CD14-positive monocyte (primary cell): Measurements from ENCODE around the gene CAMTA1. TPM values are rescaled to one million over a fixed set of nuclear protein-coding genes. Genes with fewer than 3 reads are reported as not detected.

Experiments
- DNase-seq, 3 donors: peaks; one replicate each; pipeline ENCODE4 v3.0.0-alpha.2; 2011 to 2022
- H2AFZ ChIP-seq: 2 replicates; pipeline ENCODE4 v1.6.0; 2012; ENCODE audit warnings: mild to moderate bottlenecking, low read depth, low read length, inconsistent platforms; ENCODE audit not compliant: insufficient read depth, poor library complexity, severe bottlenecking
- H3K27ac ChIP-seq, 2 donors: 1 replicate in 1 of 2; 2 replicates in 1 of 2; pipeline ENCODE4 v1.5.1; 2012 to 2013; ENCODE audit warnings: low read length in 2 of 2, control low read depth in 1 of 2, inconsistent platforms in 1 of 2, low read depth in 1 of 2, mild to moderate bottlenecking in 1 of 2
- H3K27me3 ChIP-seq, 2 donors: one replicate each; pipeline versions ENCODE4 v1.6.0 to v1.6.1; 2011 to 2013; ENCODE audit warnings: low read length in 2 of 2; ENCODE audit not compliant: control insufficient read depth in 2 of 2, insufficient read depth in 2 of 2
- H3K36me3 ChIP-seq, 2 donors: replicated peaks in 1 of 2; 1 replicate in 1 of 2; 2 replicates in 1 of 2; pipeline versions ENCODE4 v1.5.1 to v1.6.1; 2012 to 2013; ENCODE audit warnings: low read length in 2 of 2, control low read depth in 1 of 2, inconsistent platforms in 1 of 2, mild to moderate bottlenecking in 1 of 2; ENCODE audit not compliant: insufficient read depth in 2 of 2, control insufficient read depth in 1 of 2
- H3K4me1 ChIP-seq, 2 donors: 1 replicate in 1 of 2; 2 replicates in 1 of 2; pipeline versions ENCODE4 v1.5.1 to v1.6.1; 2012 to 2013; ENCODE audit warnings: low read length in 2 of 2, control low read depth in 1 of 2, inconsistent platforms in 1 of 2, mild to moderate bottlenecking in 1 of 2, moderate library complexity in 1 of 2; ENCODE audit not compliant: insufficient read depth in 2 of 2, control insufficient read depth in 1 of 2
- H3K4me2 ChIP-seq: replicated peaks from 2 replicates; pipeline ENCODE3; 2012; ENCODE audit warnings: low read length, moderate library complexity, mild to moderate bottlenecking; ENCODE audit not compliant: poor library complexity, severe bottlenecking; ENCODE audit errors: extremely low read depth
- H3K4me3 ChIP-seq, 3 experiments: fragments of 200-600 bp in 1 of 3; sonication (generic) in 1 of 3; replicated peaks in 1 of 3; 1 replicate in 2 of 3; 2 replicates in 1 of 3; pipeline ENCODE4 v1.5.1; 2011 to 2013; ENCODE audit warnings: low read length in 3 of 3, mild to moderate bottlenecking in 3 of 3, control low read depth in 2 of 3, low read depth in 2 of 3, inconsistent platforms in 1 of 3, moderate library complexity in 1 of 3
- H3K79me2 ChIP-seq: 2 replicates; pipeline ENCODE4 v1.6.0; 2012; ENCODE audit warnings: mild to moderate bottlenecking, control low read depth, inconsistent platforms, low read length, moderate library complexity; ENCODE audit not compliant: insufficient read depth
- H3K9ac ChIP-seq: 2 replicates; pipeline ENCODE4 v1.6.0; 2017; ENCODE audit warnings: low read length, mild to moderate bottlenecking; ENCODE audit not compliant: insufficient read depth, poor library complexity, severe bottlenecking
- H3K9me3 ChIP-seq, 2 donors: replicated peaks in 1 of 2; 1 replicate in 1 of 2; 2 replicates in 1 of 2; pipeline versions ENCODE4 v1.5.1 to v1.6.1; 2012 to 2013; ENCODE audit warnings: low read length in 2 of 2, control low read depth in 1 of 2; ENCODE audit not compliant: control insufficient read depth in 1 of 2, insufficient read depth in 1 of 2
- H4K20me1 ChIP-seq: 2 replicates; pipeline ENCODE4 v1.6.0; 2012; ENCODE audit warnings: mild to moderate bottlenecking, low read length, control low read depth, moderate library complexity; ENCODE audit not compliant: insufficient read depth
- H3K27ac Mint-ChIP-seq, 7 donors: one replicate each; pipeline ENCODE4 v1.8.0; 2020; ENCODE audit warnings: mild to moderate bottlenecking in 7 of 7, mixed read lengths in 7 of 7, moderate library complexity in 6 of 7, inconsistent platforms in 2 of 7
- H3K27me3 Mint-ChIP-seq, 3 donors: one replicate each; pipeline ENCODE4 v1.8.0; 2021 to 2022; ENCODE audit warnings: low read depth in 3 of 3, mild to moderate bottlenecking in 3 of 3, mixed read lengths in 3 of 3, moderate library complexity in 3 of 3, inconsistent platforms in 1 of 3
- H3K36me3 Mint-ChIP-seq, 2 donors: one replicate each; pipeline ENCODE4 v1.8.0; 2020; ENCODE audit warnings: mixed read lengths in 2 of 2, inconsistent platforms in 1 of 2, mild to moderate bottlenecking in 1 of 2
- H3K4me1 Mint-ChIP-seq: one replicate; pipeline ENCODE4 v1.8.0; 2020; ENCODE audit warnings: mild to moderate bottlenecking, mixed read lengths
- H3K4me3 Mint-ChIP-seq, 2 donors: one replicate each; pipeline ENCODE4 v1.8.0; 2020; ENCODE audit warnings: mild to moderate bottlenecking in 2 of 2, mixed read lengths in 2 of 2, moderate library complexity in 1 of 2
- H3K9me3 Mint-ChIP-seq, 7 donors: one replicate each; pipeline ENCODE4 v1.8.0; 2020 to 2022; ENCODE audit warnings: mixed read lengths in 7 of 7, mild to moderate bottlenecking in 6 of 7, moderate library complexity in 6 of 7, inconsistent platforms in 2 of 7
- CTCF ChIP-seq: fragments of 200-600 bp; IDR thresholded peaks from one replicate; pipeline ENCODE4 v1.8.0; 2022; ENCODE audit warnings: antibody characterized with exemption, mild to moderate bottlenecking
- WGBS: methylation state at CpG from one replicate; pipeline ENCODE4 v1.1.5; 2013; ENCODE audit warnings: missing lambda C conversion rate; ENCODE audit not compliant: insufficient coverage; 5-methylcytosine and 5-hydroxymethylcytosine counted together
- intact Hi-C, 2 donors: fragments of 100-400 bp; cut with micrococcal nuclease; formaldehyde crosslinking; loops; one replicate each; pipeline versions ENCODE4 v1.15.0 to v1.15.1; 2023
- polyA plus RNA-seq, 3 donors: library from polyadenylated mRNA; depleted of rRNA in 1 of 3; unstranded in 2 of 3; stranded (reverse) in 1 of 3; fragments of 300-500 nt in 2 of 3; fragments of >200 nt in 1 of 3; fragmentation: Illumina TruSeq in 2 of 3; gene quantifications; 1 replicate in 2 of 3; 2 replicates in 1 of 3; pipeline ENCODE4 v1.2.3, GENCODE V29; 2012 to 2021

The CAMTA1 gene
- polyA plus RNA-seq, 3 donors = 52.0 to 89.6 (median 78.3) TPM

GRCh38 chr1:7455796-7456721 lies 670.8 kb downstream of the CAMTA1 start:
- intact Hi-C loops = no loop called here
- no peaks in the 10 kb centered on the region for H3K36me3 ChIP-seq
- no peak overlapping the region for H3K27ac ChIP-seq
- no peaks in the 10 kb centered on the region for H3K79me2 ChIP-seq
- no peaks in the 10 kb centered on the region for H4K20me1 ChIP-seq
- H3K4me1 ChIP-seq = no peaks in the 10 kb centered on the region
- H3K9me3 ChIP-seq = no peaks in the 10 kb centered on the region
- no peak for TF ChIP-seq CTCF
- no peak overlapping the region for H3K4me3 ChIP-seq
- no peaks in the 10 kb centered on the region for H3K9me3 Mint-ChIP-seq
- WGBS = 100% methylated on average over 10 of the region's 15 CpGs
- H3K4me2 ChIP-seq = no peak overlapping the region
- peaks cover 2% of the 10 kb centered on the region in 3 donors for H3K27me3 Mint-ChIP-seq
- H3K9ac ChIP-seq = no peak overlapping the region
- peaks cover 5% of the 10 kb centered on the region for H3K4me1 Mint-ChIP-seq
- no peak overlapping the region for H3K4me3 Mint-ChIP-seq
- DNase-seq = no peak
- no peak overlapping the region for H2AFZ ChIP-seq
- H3K27ac Mint-ChIP-seq = no peak overlapping the region
- no peaks in the 10 kb centered on the region for H3K27me3 ChIP-seq
- H3K36me3 Mint-ChIP-seq = no peaks in the 10 kb centered on the region

- H3K4me3 Mint-ChIP-seq = no peak overlapping the region
- Histone ChIP-seq H3K27me3 (no peaks in the 10 kb centered on the region), H3K9ac (no peak overlapping the region), H2AFZ (no peak overlapping the region), H3K4me2 (no peak overlapping the region), H3K27ac (no peak overlapping the region), H3K79me2 (no peaks in the 10 kb centered on the region), H4K20me1 (no peaks in the 10 kb centered on the region), H3K4me1 (no peaks in the 10 kb centered on the region), H3K4me3 (no peak overlapping the region), H3K36me3 (no peaks in the 10 kb centered on the region), H3K9me3 (no peaks in the 10 kb centered on the region)
- intact Hi-C loops = no loop called here
- H3K9me3 Mint-ChIP-seq = no peaks in the 10 kb centered on the region
- H3K36me3 Mint-ChIP-seq = no peaks in the 10 kb centered on the region
- H3K4me1 Mint-ChIP-seq = peaks cover 5% of the 10 kb centered on the region
- DNase-seq = no peak
- TF ChIP-seq CTCF = no peak
- 92% methylated on average over 7 of the region's 17 CpGs for WGBS
- no peak overlapping the region for H3K27ac Mint-ChIP-seq
- H3K27me3 Mint-ChIP-seq = peaks cover 2% of the 10 kb centered on the region in 3 donors
Observed at GRCh38 chr1:7456722-7457082, 671.4 kb downstream of the CAMTA1 start.
